RWPE1 (cell line): ENCODE results near the gene VAMP8.
A peak's percentile ranks its signal among the peaks of the same experiment; 100 is the strongest.
"Not testable (repeated sequence)": the region's sequence is repeated elsewhere in the genome, so short reads cannot be mapped to it uniquely, and the experiment has no call there.

Experiments used
- CTCF ChIA-PET: fragments of 350-600 bp; sonication (Branson Sonifier 250); formaldehyde crosslinking; extraction: SDS; loops from one replicate; lab custom pipeline; 2021; lab: Yijun Ruan, JAX
- POLR2A ChIA-PET: fragments of 400-600 bp; formaldehyde crosslinking; extraction: SDS; loops from one replicate; lab custom pipeline; 2020; ENCODE audit warnings: antibody characterized with exemption; ENCODE audit not compliant: low non-redundant PET; lab: Yijun Ruan, JAX
- DNase-seq: peaks from one replicate; pipeline ENCODE4 v3.0.0; 2012; ENCODE audit warnings: low spot score
- H3K27ac ChIP-seq: fragments of 450-650 bp; 2 replicates; pipeline ENCODE4 v1.5.1; 2017
- CTCF ChIP-seq: fragments of 450-650 bp; conservative IDR thresholded peaks from 2 replicates; pipeline ENCODE4 v1.5.1; 2017; ENCODE audit warnings: low read depth, mild to moderate bottlenecking

Gene VAMP8

GRCh38 chr2:85607268-85608215 lies 30.2 kb downstream of the VAMP8 start:
- POLR2A ChIA-PET: interaction anchor here (0.7 kb wide), 1 partner anchor 189 kb away, joined by 6 read pairs; no protein-coding TSS in a partner anchor
- no peak overlapping the region; the same call in 1 of the 2 replicates for H3K27ac ChIP-seq
- TF ChIP-seq CTCF: no peak
- no peak for DNase-seq
- CTCF ChIA-PET: interaction anchor here (0.6 to 0.7 kb wide), 2 partner anchors 26 to 57 kb away, joined by 3 to 5 read pairs; no protein-coding TSS in a partner anchor

GRCh38 chr2:85611217-85611704 lies 33.9 kb downstream of the VAMP8 start:
- DNase-seq: peak; percentile 46
- H3K27ac ChIP-seq: peak overlapping the region; percentile 85
- ChIA-PET POLR2A (interaction anchor here (0.6 to 0.8 kb wide), 4 partner anchors 9 to 525 kb away, joined by 3 to 5 read pairs (median 4); partner anchors contain the start of genes TMEM150A and VAMP8), CTCF (interaction anchor here (0.7 kb wide), 1 partner anchor 419 kb away, joined by 4 read pairs; no protein-coding TSS in a partner anchor)
- no peak for TF ChIP-seq CTCF

GRCh38 chr2:85611705-85612587 lies 34.6 kb downstream of the VAMP8 start, which contains the start of gene C2orf68:
TSS of gene C2orf68 (minus strand) at chr2:85612066. CDS start at chr2:85611984, 82 bp downstream.
- DNase-seq: peak; percentile 88
- POLR2A ChIA-PET: interaction anchor here (0.6 to 0.8 kb wide), 3 partner anchors 9 to 524 kb away, joined by 3 to 5 read pairs (median 3); partner anchors contain the start of genes TMEM150A and VAMP8

GRCh38 chr2:85613717-85614515 lies 36.5 kb downstream of the VAMP8 start:
- no peak for TF ChIP-seq CTCF
- peak overlapping the region; percentile 53 for H3K27ac ChIP-seq
- ChIA-PET POLR2A (no interaction called here), CTCF (no interaction called here)
- no peak for DNase-seq

More at GRCh38 chr2:85611705-85612587, 34.6 kb downstream of the VAMP8 start, which contains the start of gene C2orf68:
- CTCF ChIA-PET: interaction anchor here (0.6 kb wide), 1 partner anchor 591 kb away, joined by 3 read pairs; no protein-coding TSS in a partner anchor
- H3K27ac ChIP-seq: peak within 1 kb of the TSS; percentile 85
- no peak for TF ChIP-seq CTCF

GRCh38 chr2:85614757-85615156 lies 37.4 kb downstream of the VAMP8 start:
- DNase-seq, CTCF ChIA-PET, POLR2A ChIA-PET: not testable (repeated sequence)
- peak overlapping the region; percentile 85 for H3K27ac ChIP-seq

GRCh38 chr2:85615413-85615728 lies 38.0 kb downstream of the VAMP8 start:
- no peak for TF ChIP-seq CTCF
- POLR2A ChIA-PET: interaction anchor here (0.7 kb wide), 1 partner anchor 18 kb away, joined by 3 read pairs; no protein-coding TSS in a partner anchor
- CTCF ChIA-PET: interaction anchor here (0.6 to 1.6 kb wide), 2 partner anchors 22 to 601 kb away, joined by 3 to 4 read pairs; no protein-coding TSS in a partner anchor
- peak overlapping the region; percentile 85 for H3K27ac ChIP-seq
- DNase-seq: no peak

- POLR2A ChIA-PET, DNase-seq: not testable (repeated sequence)
- CTCF ChIA-PET: interaction anchor here (1.1 kb wide), 1 partner anchor 30 kb away, joined by 4 read pairs; no protein-coding TSS in a partner anchor
- H3K27ac ChIP-seq: peak overlapping the region; percentile 59; the same call in 1 of the 2 replicates
Observed at GRCh38 chr2:85617723-85618122, 40.3 kb downstream of the VAMP8 start.
